NCI-H2196 (cell line): ENCODE measurements around the gene PRDM16.

Source experiments
- DNase-seq: peaks from one replicate; lab custom pipeline; 2025; ENCODE audit not compliant: unreplicated experiment; lab: John Stamatoyannopoulos, UW

The PRDM16 gene

GRCh38 chr1:3120994-3121393 lies 52.0 kb downstream of the PRDM16 start:
- no peak for DNase-seq

GRCh38 chr1:3121401-3122210 lies 52.6 kb downstream of the PRDM16 start:
- no peak for DNase-seq

- DNase-seq = no peak
Measured at GRCh38 chr1:3122311-3122710, 53.3 kb downstream of the PRDM16 start.

GRCh38 chr1:3124246-3124645 lies 55.2 kb downstream of the PRDM16 start:
- DNase-seq = no peak

GRCh38 chr1:3125078-3125477 lies 56.1 kb downstream of the PRDM16 start:
- no peak for DNase-seq

GRCh38 chr1:3125546-3126368 lies 56.8 kb downstream of the PRDM16 start:
- DNase-seq = no peak

GRCh38 chr1:3126756-3127678 lies 58.0 kb downstream of the PRDM16 start:
- no peak for DNase-seq

GRCh38 chr1:3127738-3128137 lies 58.7 kb downstream of the PRDM16 start:
- no peak for DNase-seq

- DNase-seq = no peak
Measured at GRCh38 chr1:3128431-3129132, 59.6 kb downstream of the PRDM16 start.

GRCh38 chr1:3129133-3129490 lies 60.1 kb downstream of the PRDM16 start:
- DNase-seq = no peak

- no peak for DNase-seq
Measured at GRCh38 chr1:3130268-3130667, 61.3 kb downstream of the PRDM16 start.

GRCh38 chr1:3132660-3133059 lies 63.7 kb downstream of the PRDM16 start:
- DNase-seq = no peak

GRCh38 chr1:3133686-3134085 lies 64.7 kb downstream of the PRDM16 start:
- no peak for DNase-seq

GRCh38 chr1:3134381-3135072 lies 65.5 kb downstream of the PRDM16 start:
- DNase-seq = no peak

GRCh38 chr1:3135073-3135702 lies 66.2 kb downstream of the PRDM16 start:
- DNase-seq = no peak

- no peak for DNase-seq
Measured at GRCh38 chr1:3135744-3136455, 66.9 kb downstream of the PRDM16 start.

GRCh38 chr1:3136532-3136931 lies 67.5 kb downstream of the PRDM16 start:
- no peak for DNase-seq

GRCh38 chr1:3137111-3138100 lies 68.4 kb downstream of the PRDM16 start:
- no peak for DNase-seq
